ENCODE results near the gene COL18A1. TPM values are rescaled to one million over a fixed set of nuclear protein-coding genes. Genes with fewer than 3 reads are reported as not detected.

The COL18A1 gene
- polyA plus RNA-seq, 1 donor (not counting 4 experiments of a cell fraction or from before 2014, with no cell fraction given) = 13.0 TPM

- Histone ChIP-seq H3K4me3 (ENCODE audit: control insufficient read depth in 2 of 3, extremely low read depth in 1 of 3, insufficient read depth in 2 of 3, low read depth in 1 of 3, low read length in 3 of 3) (no peak overlapping the region), H3K27ac (ENCODE audit: control insufficient read depth, insufficient read depth, low read length) (no peak overlapping the region), H3K4me2 (ENCODE audit: control insufficient read depth, extremely low read depth, insufficient read depth, low read depth, low read length) (no peak overlapping the region), H2AFZ (ENCODE audit: control insufficient read depth, low read length) (no peak overlapping the region), H3K4me1 (ENCODE audit: control insufficient read depth, extremely low read depth, insufficient read depth, low read length) (peaks cover 7% of the 10 kb centered on the region), H3K36me3 (ENCODE audit: control insufficient read depth in 2 of 2, extremely low read depth in 1 of 2, insufficient read depth in 2 of 2, low read length in 2 of 2) (no peaks in the 10 kb centered on the region), H4K20me1 (ENCODE audit: control insufficient read depth, extremely low read depth, insufficient read depth, low read length) (peaks cover 16% of the 10 kb centered on the region), H3K9me3 (ENCODE audit: control insufficient read depth, low read depth, low read length) (no peaks in the 10 kb centered on the region), H3K27me3 (ENCODE audit: control insufficient read depth, extremely low read depth, insufficient read depth, low read length) (no peaks in the 10 kb centered on the region), H3K9ac (ENCODE audit: control insufficient read depth, extremely low read depth, insufficient read depth, low read length) (no peak overlapping the region), H3K9me1 (ENCODE audit: control insufficient read depth, extremely low read depth, insufficient read depth, low read length) (peaks cover 4% of the 10 kb centered on the region), H3K79me2 (ENCODE audit: control insufficient read depth, insufficient read depth, low read length) (peaks cover 29% of the 10 kb centered on the region)
- DNase-seq (ENCODE audit: low read depth, low spot score) = no peak
- FAIRE-seq = no peak
- dilution Hi-C loops (cut with MboI; ENCODE audit: extremely low pct_ligation_motif_present, low sequenced_read_pairs) = no loop called here
- no peak for TF ChIP-seq CTCF (optimal IDR thresholded peaks at IDR 0.05 in 1 of 3, IDR thresholded peaks at IDR 0.05 in 1 of 3, conservative IDR thresholded peaks at IDR 0.05 in 1 of 3; ENCODE audit: extremely low read depth in 1 of 3, insufficient read depth in 2 of 3, low read length in 3 of 3)
- no peak for TF ChIP-seq EZH2 (IDR thresholded peaks at IDR 0.05; ENCODE audit: low read length)
These were observed 16.3 kb downstream of the COL18A1 start for GRCh38 chr21:45421071-45421845.

GRCh38 chr21:45421846-45422775 lies 17.1 kb downstream of the COL18A1 start:
- Histone ChIP-seq H3K79me2 (ENCODE audit: control insufficient read depth, insufficient read depth, low read length) (peaks cover 28% of the 10 kb centered on the region), H4K20me1 (ENCODE audit: control insufficient read depth, extremely low read depth, insufficient read depth, low read length) (peaks cover 16% of the 10 kb centered on the region), H3K4me3 (ENCODE audit: control insufficient read depth in 2 of 3, extremely low read depth in 1 of 3, insufficient read depth in 2 of 3, low read depth in 1 of 3, low read length in 3 of 3) (no peak overlapping the region), H3K4me2 (ENCODE audit: control insufficient read depth, extremely low read depth, insufficient read depth, low read depth, low read length) (no peak overlapping the region), H3K9ac (ENCODE audit: control insufficient read depth, extremely low read depth, insufficient read depth, low read length) (no peak overlapping the region), H3K9me3 (ENCODE audit: control insufficient read depth, low read depth, low read length) (no peaks in the 10 kb centered on the region), H3K9me1 (ENCODE audit: control insufficient read depth, extremely low read depth, insufficient read depth, low read length) (peaks cover 4% of the 10 kb centered on the region), H3K36me3 (ENCODE audit: control insufficient read depth in 2 of 2, extremely low read depth in 1 of 2, insufficient read depth in 2 of 2, low read length in 2 of 2) (no peaks in the 10 kb centered on the region), H2AFZ (ENCODE audit: control insufficient read depth, low read length) (no peak overlapping the region), H3K27me3 (ENCODE audit: control insufficient read depth, extremely low read depth, insufficient read depth, low read length) (no peaks in the 10 kb centered on the region), H3K27ac (ENCODE audit: control insufficient read depth, insufficient read depth, low read length) (no peak overlapping the region), H3K4me1 (ENCODE audit: control insufficient read depth, extremely low read depth, insufficient read depth, low read length) (peaks cover 10% of the 10 kb centered on the region)
- DNase-seq (ENCODE audit: low read depth, low spot score) (no peak), FAIRE-seq (no peak)
- TF ChIP-seq CTCF (optimal IDR thresholded peaks at IDR 0.05 in 1 of 3, IDR thresholded peaks at IDR 0.05 in 1 of 3, conservative IDR thresholded peaks at IDR 0.05 in 1 of 3; ENCODE audit: extremely low read depth in 1 of 3, insufficient read depth in 2 of 3, low read length in 3 of 3) (no peak), EZH2 (IDR thresholded peaks at IDR 0.05; ENCODE audit: low read length) (no peak)
- dilution Hi-C loops (cut with MboI; ENCODE audit: extremely low pct_ligation_motif_present, low sequenced_read_pairs) = no loop called here

All from keratinocyte (primary cell).